Measurements from ENCODE around the gene PABPN1L. TPM values are rescaled to one million over a fixed set of nuclear protein-coding genes. Genes with fewer than 3 reads are reported as not detected.

PABPN1L gene
- total and polyA plus RNA-seq, 2 of the 8 experiments (the other 6 are each of a cell fraction or from before 2014, with no cell fraction given), result not detected

GRCh38 chr16:88880226-88881006, 14.0 kb upstream of the PABPN1L start:
- Histone ChIP-seq H3K36me3 (ENCODE audit: control insufficient read depth in 2 of 4, insufficient read depth in 4 of 4, low read length in 3 of 4) (no peaks in the 10 kb centered on the region), H2BK120ac (replicated peaks; ENCODE audit: low read depth, low read length) (no peak overlapping the region), H2AK5ac (ENCODE audit: low read depth, low read length) (no peak overlapping the region), H3K4me1 (replicated peaks in 1 of 4; ENCODE audit: control insufficient read depth in 3 of 4, insufficient read depth in 4 of 4, low read length in 3 of 4) (peaks cover 0 to 9% (median 4%) of the 10 kb centered on the region in 4 experiments; a peak in 4 of 7 replicates), H3K23ac (ENCODE audit: insufficient read length) (no peak overlapping the region), H3K23me2 (ENCODE audit: low read depth, low read length) (no peaks in the 10 kb centered on the region; the same call in 1 of the 2 replicates), H3K79me1 (ENCODE audit: low read depth, low read length) (no peaks in the 10 kb centered on the region; the same call in 1 of the 2 replicates), H4K8ac (ENCODE audit: extremely low read depth, insufficient read depth, low read length) (peak overlapping the region; percentile 75), H3K4ac (replicated peaks; ENCODE audit: insufficient read length, low read depth, low read length) (peak overlapping the region; percentile 59), H3K4me3 (ENCODE audit: extremely low read depth in 1 of 4, insufficient read depth in 2 of 4, low read depth in 3 of 4, low read length in 4 of 4) (no peak overlapping the region), H4K5ac (ENCODE audit: insufficient read length, low read depth, low read length) (peak overlapping the region; percentile 15), H2BK20ac (ENCODE audit: low read length) (no peak overlapping the region), H2AFZ (ENCODE audit: low read length) (no peak overlapping the region), H3K9me3 (ENCODE audit: insufficient read depth in 2 of 2, low read depth in 1 of 2, low read length in 1 of 2) (no peaks in the 10 kb centered on the region), H2BK5ac (ENCODE audit: low read depth, low read length) (no peak overlapping the region; the same call in 1 of the 2 replicates), H3K14ac (ENCODE audit: insufficient read length) (no peak overlapping the region), H4K20me1 (replicated peaks in 1 of 2; ENCODE audit: control insufficient read depth in 1 of 2, insufficient read depth in 2 of 2, low read length in 2 of 2) (peaks cover 0 to 4% of the 10 kb centered on the region in 2 experiments), H4K91ac (replicated peaks; ENCODE audit: insufficient read length, low read length) (peak overlapping the region; percentile 40), H2BK12ac (ENCODE audit: low read depth, low read length) (no peak overlapping the region), H3K56ac (replicated peaks; ENCODE audit: insufficient read length, low read depth, low read length) (no peak overlapping the region), H3K27ac (ENCODE audit: low read depth, low read length) (no peak overlapping the region), H3K18ac (ENCODE audit: extremely low read depth, low read length) (peak overlapping the region; percentile 32), H3K9ac (replicated peaks in 1 of 4; ENCODE audit: extremely low read depth in 1 of 4, low read depth in 3 of 4, low read length in 3 of 4) (0 out of 7 replicates have a peak overlapping the region, but pooled peaks of 1 of the 4 experiments have one; percentile 6), H2BK15ac (ENCODE audit: low read length) (peak overlapping the region; percentile 61; the same call in 1 of the 2 replicates), H3K27me3 (replicated peaks in 1 of 4; ENCODE audit: control insufficient read depth in 3 of 4, extremely low read depth in 1 of 4, insufficient read depth in 3 of 4, low read length in 3 of 4) (peaks cover 0 to 7% (median 1%) of the 10 kb centered on the region in 4 experiments; a peak in 2 of 7 replicates), H3K79me2 (ENCODE audit: control insufficient read depth in 1 of 2, insufficient read depth in 2 of 2, low read length in 2 of 2) (no peaks in the 10 kb centered on the region), H3K4me2 (ENCODE audit: insufficient read depth in 1 of 2, low read depth in 2 of 2, low read length in 2 of 2) (peak overlapping the region in 1 of 2 experiments; percentile 30; a peak in 1 of 4 replicates)
- 0 out of 2 replicates have a peak, but pooled peaks have one; percentile 6 for TF ChIP-seq GABPA (IDR thresholded peaks at IDR 0.05; ENCODE audit: borderline replicate concordance, insufficient read depth, low read length)
- no peak for TF ChIP-seq TCF12 (IDR thresholded peaks at IDR 0.05; ENCODE audit: low read depth, low read length)
- no peak for FAIRE-seq
- POLR2A ChIA-PET (ENCODE audit: partially characterized antibody), result interaction anchor here (0.7 to 1.5 kb wide), 7 partner anchors 23 to 70 kb away, joined by 3 to 5 read pairs (median 4); partner anchors contain the start of genes APRT, GALNS and TRAPPC2L
- CTCF ChIA-PET (ENCODE audit: partially characterized antibody), result interaction anchor here (0.6 to 4.4 kb wide), 18 partner anchors 10 to 337 kb away, joined by 3 to 15 read pairs (median 3); partner anchors contain the start of gene ZNF778
- DNase-seq (ENCODE audit: low read depth in 1 of 2, low spot score in 2 of 2), result no peak
- WGBS, 2 experiments (ENCODE audit: extremely low coverage in 1 of 2, insufficient coverage in 1 of 2, insufficient read length in 1 of 2, insufficient replicate concordance in 2 of 2, low coverage in 1 of 2, low lambda C conversion rate in 2 of 2, missing lambda C conversion rate in 1 of 2), result 88% methylated on average over 32 of the region's 36 CpGs; no CpG with 5 or more reads in 1 of the 2 experiments

All from H1 (cell line).